Heart right ventricle (tissue), 16 donors: Measurements from ENCODE around the gene PIK3AP1. TPM values are rescaled to one million over a fixed set of nuclear protein-coding genes. Genes with fewer than 3 reads are reported as not detected.
A peak's percentile ranks its signal among the peaks of the same experiment; 100 is the strongest.

Experiments
- ATAC-seq, 8 donors: fragments of 200-7000 bp; cut with Tn5 transposase; one replicate each; pipeline ENCODE4 v1.9.1; 2020; ENCODE audit warnings: mild to moderate bottlenecking in 8 of 8, moderate library complexity in 8 of 8, moderate number of reproducible peaks in 1 of 8
- DNase-seq, 2 donors: peaks; one replicate each; pipeline ENCODE4 v3.0.0-alpha.2; 2020
- H3K27ac ChIP-seq, 10 donors: fragments of 200-600 bp; sonication (generic) in 2 of 10; one replicate each; pipeline versions ENCODE4 v1.5.0 to v1.8.0; 2020 to 2022; ENCODE audit warnings: mild to moderate bottlenecking in 3 of 10
- H3K27me3 ChIP-seq, 7 donors: fragments of 200-600 bp; one replicate each; pipeline ENCODE4 v1.8.0; 2021 to 2022; ENCODE audit warnings: mild to moderate bottlenecking in 2 of 7
- H3K36me3 ChIP-seq, 9 donors: fragments of 200-600 bp; sonication (generic) in 1 of 9; one replicate each; pipeline versions ENCODE4 v1.5.0 to v1.8.0; 2020 to 2022; ENCODE audit warnings: mild to moderate bottlenecking in 2 of 9
- H3K4me1 ChIP-seq, 9 donors: fragments of 200-600 bp; sonication (generic) in 1 of 9; one replicate each; pipeline versions ENCODE4 v1.5.0 to v1.8.0; 2020 to 2022; ENCODE audit warnings: mild to moderate bottlenecking in 4 of 9
- H3K4me3 ChIP-seq, 10 donors: fragments of 200-600 bp; sonication (generic) in 2 of 10; one replicate each; pipeline versions ENCODE4 v1.5.0 to v1.8.0; 2020 to 2022; ENCODE audit warnings: mild to moderate bottlenecking in 7 of 10, moderate library complexity in 2 of 10
- H3K9me3 ChIP-seq, 11 donors: fragments of 200-600 bp in 10 of 11; sonication (generic) in 2 of 11; one replicate each; pipeline versions ENCODE4 v1.5.0 to v1.8.0; 2013 to 2022; ENCODE audit warnings: mild to moderate bottlenecking in 2 of 11, control low read depth in 1 of 11, moderate library complexity in 1 of 11
- WGBS, 2 donors: extraction: QIAGEN DNeasy Blood & Tissue Kit; methylation state at CpG; one replicate each; pipeline ENCODE4 v1.1.7; 2013; ENCODE audit warnings: inconsistent platforms in 1 of 2; 5-methylcytosine and 5-hydroxymethylcytosine counted together
- intact Hi-C, 10 donors: fragments of 100-400 bp; cut with DNase I; formaldehyde crosslinking; loops; one replicate each; pipeline versions ENCODE4 v1.11.1 to v1.14.2; 2022
- polyA plus RNA-seq, 2 donors: library from polyadenylated mRNA; stranded (reverse); fragments of 200-250 nt; gene quantifications; one replicate each; pipeline ENCODE4 v1.2.3, GENCODE V29; 2013
- total RNA-seq, 10 donors: library from RNA; stranded (reverse); fragmentation: NEBNext Ultra II Directional in 3 of 10; extraction: Animal tissue kit (Norgen Biotek cat#: 25700) in 3 of 10; gene quantifications; one replicate each; pipeline versions ENCODE4 v1.2.1 to v1.2.4, GENCODE V29; 2021 to 2023
- TF ChIP-seq, protein P1 (sequence below), 9 donors: fragments of 200-600 bp; sonication (generic) in 2 of 9; IDR thresholded peaks; one replicate each; pipeline versions ENCODE4 v1.5.0 to v1.8.0; 2021 to 2022; ENCODE audit warnings: antibody characterized with exemption in 9 of 9, mild to moderate bottlenecking in 5 of 9, moderate library complexity in 1 of 9
- donor health status: Arrhythmogenic right ventricular cardiomyopathy.
- donor health status: ischemic (EF 13 %, LVEDD 7.1; RV severe dilation, severe dysfunction).
- donor health status: healthy with polysubstance abuse.
- donor health status: DM: no; HTN: yes; CAD: no.
- donor health status: DM: no; HTN: no; CAD: no.
- donor health status: ischemic (EF 25% LVEDD 6.9; RV normal size, moderate dysfunction).
- donor health status: ischemic (EF 25% LVEDD 5.7; RV mildly dilated, moderate dysfunction).
- donor health status: healthy.
- donor health status: DM: yes; HTN: yes; CAD: no.
- donor health status: Ischemic cardiomyopathy.
- donor health status: ischemic (EF 35%, LVEDD 5.7; RV mildly dilated, moderate dysfunction).
- donor health status: nonischemic (EF 11% LVEDD 7.7; RV severe dilation, severe dysfunction).
- donor health status: DM: yes; HTN: yes; CAD: no.
- donor health status: PGD.
- donor health status: ischemic (EF 29% LVEDD 5.4; RV normal size, mild dysfunction).
- donor health status: nonischemic (EF 23%, LVEDD 6.1; RV moderate dilation, normal function).

Gene PIK3AP1
- total and polyA plus RNA-seq, 12 donors, result 1.0 to 22.1 (median 3.6) TPM

DNA sequence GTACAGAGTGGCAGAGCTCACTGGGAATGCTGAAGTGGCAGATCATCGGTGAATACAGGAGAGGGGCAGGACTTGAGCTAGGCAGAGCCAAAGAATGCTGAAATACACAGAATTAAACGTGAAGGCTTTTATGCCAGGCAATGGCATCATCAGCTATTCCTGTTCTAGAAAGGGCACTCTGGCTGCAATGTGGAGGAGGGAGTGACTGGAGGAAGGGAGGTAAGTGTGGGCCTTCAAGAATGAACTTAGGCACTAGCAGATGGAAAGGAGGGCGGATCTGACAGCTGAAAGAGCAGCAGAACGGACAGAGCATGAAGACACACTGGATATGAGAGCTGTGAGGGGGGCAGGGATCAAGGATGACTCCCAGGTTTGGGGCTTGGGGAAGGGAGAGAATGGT is 121.5 kb downstream of the PIK3AP1 start:
- TF ChIP-seq, protein P1, sequence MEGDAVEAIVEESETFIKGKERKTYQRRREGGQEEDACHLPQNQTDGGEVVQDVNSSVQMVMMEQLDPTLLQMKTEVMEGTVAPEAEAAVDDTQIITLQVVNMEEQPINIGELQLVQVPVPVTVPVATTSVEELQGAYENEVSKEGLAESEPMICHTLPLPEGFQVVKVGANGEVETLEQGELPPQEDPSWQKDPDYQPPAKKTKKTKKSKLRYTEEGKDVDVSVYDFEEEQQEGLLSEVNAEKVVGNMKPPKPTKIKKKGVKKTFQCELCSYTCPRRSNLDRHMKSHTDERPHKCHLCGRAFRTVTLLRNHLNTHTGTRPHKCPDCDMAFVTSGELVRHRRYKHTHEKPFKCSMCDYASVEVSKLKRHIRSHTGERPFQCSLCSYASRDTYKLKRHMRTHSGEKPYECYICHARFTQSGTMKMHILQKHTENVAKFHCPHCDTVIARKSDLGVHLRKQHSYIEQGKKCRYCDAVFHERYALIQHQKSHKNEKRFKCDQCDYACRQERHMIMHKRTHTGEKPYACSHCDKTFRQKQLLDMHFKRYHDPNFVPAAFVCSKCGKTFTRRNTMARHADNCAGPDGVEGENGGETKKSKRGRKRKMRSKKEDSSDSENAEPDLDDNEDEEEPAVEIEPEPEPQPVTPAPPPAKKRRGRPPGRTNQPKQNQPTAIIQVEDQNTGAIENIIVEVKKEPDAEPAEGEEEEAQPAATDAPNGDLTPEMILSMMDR (IDR thresholded peaks at IDR 0.05), result no peak
- WGBS, 2 donors, result 69 to 79% methylated on average over 4 of the region's 4 CpGs
- ATAC-seq (peak in 4 of 8 donors; percentile 31 to 79 (median 46)), DNase-seq (no peak)
- no peaks in the 10 kb centered on the region for H3K4me1 ChIP-seq
- peaks cover 0 to 84% (median 0%) of the 10 kb centered on the region in 9 donors for H3K36me3 ChIP-seq
- no peaks in the 10 kb centered on the region for H3K9me3 ChIP-seq
- no peak overlapping the region for H3K27ac ChIP-seq
- intact Hi-C loops, result no loop called here
- no peak overlapping the region for H3K4me3 ChIP-seq
- H3K27me3 ChIP-seq, result no peaks in the 10 kb centered on the region

DNA sequence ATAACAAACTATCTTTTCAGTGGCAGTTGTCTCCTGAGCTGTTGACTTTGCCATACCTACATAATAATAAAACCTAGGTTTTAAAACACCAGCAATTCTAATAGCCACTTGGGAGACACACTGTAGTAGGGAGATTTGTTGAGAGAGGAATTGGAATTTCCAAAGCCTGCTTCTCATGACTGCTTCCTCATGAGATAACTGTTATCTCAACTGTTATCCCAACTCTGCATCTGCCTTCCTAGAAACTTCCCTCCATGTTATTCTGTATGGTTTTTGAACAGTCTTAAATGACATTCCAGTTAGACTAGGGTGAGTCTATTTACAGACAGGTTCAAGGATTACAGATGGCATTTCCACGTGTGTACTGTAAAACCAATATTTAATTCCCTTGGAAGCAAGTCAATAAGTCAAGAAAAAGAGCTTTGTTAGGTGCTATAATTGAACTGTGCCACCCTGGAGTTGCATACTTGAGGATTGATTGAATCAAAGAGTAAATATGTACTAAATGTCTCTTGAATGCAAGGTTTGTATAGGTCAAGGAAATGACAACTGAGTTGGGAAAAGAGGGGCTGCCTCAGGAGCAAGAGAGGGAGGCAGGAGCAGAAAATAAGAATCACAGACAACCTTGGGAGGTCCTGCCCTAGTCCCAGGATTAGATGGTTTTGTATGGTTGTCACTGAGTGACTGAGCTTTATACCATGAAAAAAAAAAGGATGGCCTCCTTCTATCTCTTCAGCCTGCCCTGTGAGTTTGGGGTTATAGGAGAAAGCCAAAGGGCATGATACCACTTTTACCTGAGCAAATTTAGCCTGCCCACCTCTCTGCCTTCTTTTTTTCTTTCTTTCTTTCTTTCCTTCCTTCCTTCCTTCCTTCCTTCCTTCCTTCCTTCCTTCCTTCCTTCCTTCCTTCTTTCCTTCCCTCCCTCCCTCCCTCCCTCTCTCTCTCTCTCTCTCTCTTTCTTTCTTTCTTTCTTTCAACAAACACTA is 123.6 kb downstream of the PIK3AP1 start:
- H3K4me3 ChIP-seq, result no peak overlapping the region
- intact Hi-C loops, result no loop called here
- WGBS, 2 donors, result 61 to 67% methylated on average over 1 of the region's 1 CpG
- ATAC-seq (no peak), DNase-seq (no peak)
- no peak overlapping the region for H3K27ac ChIP-seq
- H3K4me1 ChIP-seq, result no peaks in the 10 kb centered on the region
- TF ChIP-seq, protein P1 (IDR thresholded peaks at IDR 0.05), result no peak
- H3K27me3 ChIP-seq, result no peaks in the 10 kb centered on the region
- no peaks in the 10 kb centered on the region for H3K9me3 ChIP-seq
- peaks cover 0 to 69% (median 0%) of the 10 kb centered on the region in 9 donors for H3K36me3 ChIP-seq

- no peaks in the 10 kb centered on the region for H3K4me1 ChIP-seq
- no peak overlapping the region for H3K4me3 ChIP-seq
- H3K27ac ChIP-seq, result no peak overlapping the region
- DNase-seq (no peak), ATAC-seq (no peak)
- H3K36me3 ChIP-seq, result peaks cover 0 to 62% (median 0%) of the 10 kb centered on the region in 9 donors
- intact Hi-C loops, result no loop called here
- H3K9me3 ChIP-seq, result no peaks in the 10 kb centered on the region
- no peaks in the 10 kb centered on the region for H3K27me3 ChIP-seq
- 96 to 97% methylated on average over 4 of the region's 4 CpGs for WGBS, 2 donors
- TF ChIP-seq, protein P1 (IDR thresholded peaks at IDR 0.05), result no peak
These were observed 124.6 kb downstream of the PIK3AP1 start for GRCh38 chr10:96595741-96596140.

DNA sequence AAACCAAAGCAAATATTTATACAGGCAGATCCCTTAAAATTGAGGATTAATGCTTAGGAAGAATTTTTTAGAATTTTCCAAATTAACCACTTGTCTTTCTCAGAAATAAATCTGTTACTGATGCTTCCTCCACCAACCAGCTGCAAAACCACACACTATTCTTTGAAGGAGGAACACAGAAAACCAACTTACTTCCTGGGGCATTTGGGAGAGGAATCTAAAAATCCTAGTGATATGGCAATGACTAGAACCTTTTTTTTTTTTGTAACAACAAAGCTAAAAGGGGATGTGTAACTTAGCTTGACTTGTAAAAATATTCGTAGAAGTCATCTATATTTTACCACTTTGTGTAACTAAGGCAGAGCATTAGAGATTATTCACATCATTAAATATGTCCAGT is 128.4 kb downstream of the PIK3AP1 start:
- TF ChIP-seq, protein P1 (IDR thresholded peaks at IDR 0.05), result no peak
- intact Hi-C loops, result no loop called here
- Histone ChIP-seq H3K27ac (no peak overlapping the region), H3K36me3 (peaks cover 0 to 30% (median 0%) of the 10 kb centered on the region in 9 donors), H3K27me3 (no peaks in the 10 kb centered on the region), H3K4me1 (peaks cover 0 to 24% (median 15%) of the 10 kb centered on the region in 9 donors), H3K9me3 (no peaks in the 10 kb centered on the region), H3K4me3 (no peak overlapping the region)
- ATAC-seq (no peak), DNase-seq (no peak)
- WGBS, 2 donors, result 89 to 92% methylated on average over 1 of the region's 1 CpG
